ENCODE data around the gene NEK9.

DNA sequence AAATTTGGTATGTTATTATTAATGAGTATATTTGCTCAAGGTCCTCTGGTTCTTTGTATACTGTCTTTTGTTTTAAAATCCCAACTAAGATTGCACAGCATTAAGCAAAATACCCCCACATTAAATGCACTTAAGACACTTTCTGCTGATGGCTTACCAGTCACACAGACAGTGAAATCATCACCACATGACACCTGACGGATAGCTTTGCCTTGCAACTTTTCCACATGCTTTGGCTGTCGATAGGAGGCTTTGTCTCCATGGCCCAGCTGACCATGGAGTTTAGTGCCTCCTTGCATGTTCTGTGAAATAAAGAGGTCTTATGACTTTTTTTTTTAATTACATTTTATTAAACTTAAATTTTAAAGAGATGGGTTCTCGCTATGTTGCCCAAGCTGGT lies 19.7 kb downstream of the NEK9 start:
- TF ChIP-seq, protein P1, sequence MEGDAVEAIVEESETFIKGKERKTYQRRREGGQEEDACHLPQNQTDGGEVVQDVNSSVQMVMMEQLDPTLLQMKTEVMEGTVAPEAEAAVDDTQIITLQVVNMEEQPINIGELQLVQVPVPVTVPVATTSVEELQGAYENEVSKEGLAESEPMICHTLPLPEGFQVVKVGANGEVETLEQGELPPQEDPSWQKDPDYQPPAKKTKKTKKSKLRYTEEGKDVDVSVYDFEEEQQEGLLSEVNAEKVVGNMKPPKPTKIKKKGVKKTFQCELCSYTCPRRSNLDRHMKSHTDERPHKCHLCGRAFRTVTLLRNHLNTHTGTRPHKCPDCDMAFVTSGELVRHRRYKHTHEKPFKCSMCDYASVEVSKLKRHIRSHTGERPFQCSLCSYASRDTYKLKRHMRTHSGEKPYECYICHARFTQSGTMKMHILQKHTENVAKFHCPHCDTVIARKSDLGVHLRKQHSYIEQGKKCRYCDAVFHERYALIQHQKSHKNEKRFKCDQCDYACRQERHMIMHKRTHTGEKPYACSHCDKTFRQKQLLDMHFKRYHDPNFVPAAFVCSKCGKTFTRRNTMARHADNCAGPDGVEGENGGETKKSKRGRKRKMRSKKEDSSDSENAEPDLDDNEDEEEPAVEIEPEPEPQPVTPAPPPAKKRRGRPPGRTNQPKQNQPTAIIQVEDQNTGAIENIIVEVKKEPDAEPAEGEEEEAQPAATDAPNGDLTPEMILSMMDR (IDR thresholded peaks at IDR 0.05; ENCODE audit: low read depth, low read length, poor library complexity, severe bottlenecking), result no peak
- no peak for TF ChIP-seq EZH2phosphoT487 (IDR thresholded peaks at IDR 0.05; ENCODE audit: borderline replicate concordance, low read length)

Data from DOHH2 (cell line).